Lower leg skin (tissue), 3 donors: ENCODE measurements around the gene LRIG1.

Experiments
- CTCF ChIP-seq, 3 donors: fragments of 450-650 bp; IDR thresholded peaks; one replicate each; pipeline ENCODE4 v1.5.1; 2016; ENCODE audit warnings: antibody characterized with exemption in 3 of 3, mild to moderate bottlenecking in 3 of 3, moderate library complexity in 2 of 3
- POLR2A ChIP-seq, 2 donors: fragments of 450-650 bp; IDR thresholded peaks; one replicate each; pipeline ENCODE4 v1.6.1; 2016 to 2017; ENCODE audit warnings: antibody characterized with exemption in 2 of 2, mild to moderate bottlenecking in 1 of 2, moderate library complexity in 1 of 2

DNA sequence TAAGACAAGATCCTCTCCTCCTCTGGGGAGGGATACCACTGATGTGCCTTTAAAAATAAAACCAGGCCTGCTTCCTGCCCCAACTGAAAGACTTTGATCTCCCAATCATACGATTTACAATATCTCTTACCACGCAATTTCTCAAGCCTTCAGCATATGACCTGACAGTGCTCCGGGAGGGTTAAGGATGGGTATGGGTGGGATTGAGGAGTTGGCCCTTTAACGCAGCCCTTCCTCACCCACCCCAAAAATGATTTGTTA is 67.4 kb downstream of the LRIG1 start:
- no peak for TF ChIP-seq CTCF (IDR thresholded peaks at IDR 0.05)
- no peak for TF ChIP-seq POLR2A (IDR thresholded peaks at IDR 0.05)
